CMK (cell line): ENCODE results near the gene FRA10AC1.

Source experiments
- DNase-seq: peaks from one replicate; pipeline ENCODE4 v3.0.0-alpha.2; 2010; ENCODE audit warnings: low read depth

FRA10AC1 gene, protein sequence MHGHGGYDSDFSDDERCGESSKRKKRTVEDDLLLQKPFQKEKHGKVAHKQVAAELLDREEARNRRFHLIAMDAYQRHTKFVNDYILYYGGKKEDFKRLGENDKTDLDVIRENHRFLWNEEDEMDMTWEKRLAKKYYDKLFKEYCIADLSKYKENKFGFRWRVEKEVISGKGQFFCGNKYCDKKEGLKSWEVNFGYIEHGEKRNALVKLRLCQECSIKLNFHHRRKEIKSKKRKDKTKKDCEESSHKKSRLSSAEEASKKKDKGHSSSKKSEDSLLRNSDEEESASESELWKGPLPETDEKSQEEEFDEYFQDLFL

DNA sequence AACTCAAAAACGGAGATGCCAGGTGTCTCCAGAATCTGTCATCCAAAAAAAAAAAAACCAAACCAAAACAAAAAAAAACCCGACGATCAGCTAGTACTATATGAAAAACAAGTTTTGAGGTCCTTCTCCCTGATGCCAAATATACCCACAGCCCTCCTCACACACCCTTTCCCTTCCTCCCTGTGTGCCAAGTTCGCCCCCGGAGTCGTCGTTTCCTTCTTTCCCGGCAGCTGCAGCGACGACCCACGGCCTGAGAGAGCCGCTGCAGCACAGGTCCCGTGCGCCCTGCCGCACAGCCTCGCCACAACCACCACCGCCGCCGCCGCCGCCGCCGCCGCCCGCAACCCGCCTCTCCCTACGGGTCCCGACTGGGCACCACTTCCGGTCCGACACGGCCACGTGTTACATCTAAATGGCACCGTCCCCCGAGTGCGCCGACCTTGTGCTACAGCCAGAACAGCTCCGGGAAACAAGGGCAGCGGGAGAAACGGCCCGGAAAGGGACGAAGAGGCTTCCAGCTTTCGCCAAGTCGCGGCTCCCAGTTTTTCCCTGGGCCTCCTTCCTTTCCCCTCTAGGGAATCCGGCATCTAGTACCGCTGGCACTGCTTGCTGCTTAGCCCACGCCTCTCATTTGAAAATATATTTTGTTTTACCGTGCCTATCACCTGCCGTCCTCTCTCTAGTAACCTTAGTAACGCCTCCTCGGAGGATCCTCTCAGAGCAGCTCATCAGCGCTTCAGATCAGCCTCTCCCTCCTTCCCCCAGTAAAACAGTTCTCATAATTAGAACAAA is at the start of gene FRA10AC1:
Gene FRA10AC1, minus strand, starts transcription at position 383 of the 792 bp plus-strand sequence. CDS start 2,486 bp downstream, outside the sequence.
- DNase-seq, result peak; percentile 83

DNA sequence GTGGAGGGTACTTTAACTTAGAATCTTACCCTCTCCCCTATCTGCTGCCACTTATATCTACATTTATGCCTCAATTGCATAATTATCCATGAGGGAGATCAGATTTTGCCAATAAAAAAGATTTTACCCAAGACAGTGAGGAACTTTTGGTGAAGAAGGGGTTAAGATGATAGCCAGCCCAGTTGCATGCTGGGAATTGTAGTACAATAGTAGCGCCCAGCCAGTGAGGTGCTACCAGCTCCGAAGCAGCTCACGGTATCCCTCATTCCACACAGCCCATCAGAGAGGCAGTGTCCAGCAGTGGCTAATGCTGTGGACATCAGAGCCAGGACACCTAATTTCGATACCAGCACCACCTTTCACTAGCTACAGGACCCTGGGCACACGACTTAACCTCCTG is 49.4 kb upstream of the FRA10AC1 start:
- DNase-seq, result no peak

DNA sequence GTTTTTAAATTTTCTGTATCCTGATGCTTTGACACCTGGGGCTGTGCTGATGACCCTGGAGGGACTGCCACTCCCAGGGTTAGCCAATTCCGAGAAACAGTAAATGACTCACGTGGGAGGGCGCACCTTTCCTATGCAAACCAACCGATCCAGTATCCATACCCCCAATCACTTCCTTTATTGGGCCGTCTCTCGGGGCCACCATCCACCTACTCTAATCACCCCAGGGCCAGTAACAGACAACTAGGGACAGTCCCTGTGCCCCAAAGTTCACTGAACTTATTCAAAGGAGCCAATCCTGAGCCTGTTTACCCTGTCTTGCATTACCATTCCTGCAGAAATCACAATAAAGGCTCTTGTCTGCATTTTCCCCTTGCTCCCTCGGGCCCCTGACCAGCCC is 48.7 kb upstream of the FRA10AC1 start:
- DNase-seq, result no peak

DNA sequence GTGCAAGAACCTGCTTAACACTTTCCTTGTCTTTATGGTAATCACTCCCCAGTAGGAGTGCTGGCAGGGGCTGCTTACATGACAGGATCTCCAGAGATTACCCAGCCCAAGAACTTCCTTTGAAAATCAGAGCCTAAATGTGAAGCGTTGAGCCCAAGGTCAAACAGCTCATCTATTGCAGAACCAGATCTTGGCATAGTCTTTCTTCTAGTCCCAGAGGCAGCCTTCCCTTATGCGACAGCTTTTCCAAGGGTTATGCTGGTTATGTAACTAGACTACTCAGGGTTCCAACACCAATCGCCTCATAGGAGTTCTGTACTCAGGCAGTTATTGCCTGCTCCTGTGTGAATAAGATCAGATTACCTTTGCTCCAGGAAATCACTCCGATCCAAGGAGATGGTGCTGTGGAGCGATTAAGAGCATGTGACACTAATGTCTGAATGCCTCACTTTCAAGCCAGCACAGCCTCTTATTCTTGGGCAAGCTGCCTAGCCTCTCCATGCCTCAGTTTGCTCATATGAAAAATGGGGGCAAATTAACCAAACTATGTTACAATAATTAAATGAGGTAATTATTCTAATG is 46.9 kb upstream of the FRA10AC1 start:
- DNase-seq, result no peak

DNA sequence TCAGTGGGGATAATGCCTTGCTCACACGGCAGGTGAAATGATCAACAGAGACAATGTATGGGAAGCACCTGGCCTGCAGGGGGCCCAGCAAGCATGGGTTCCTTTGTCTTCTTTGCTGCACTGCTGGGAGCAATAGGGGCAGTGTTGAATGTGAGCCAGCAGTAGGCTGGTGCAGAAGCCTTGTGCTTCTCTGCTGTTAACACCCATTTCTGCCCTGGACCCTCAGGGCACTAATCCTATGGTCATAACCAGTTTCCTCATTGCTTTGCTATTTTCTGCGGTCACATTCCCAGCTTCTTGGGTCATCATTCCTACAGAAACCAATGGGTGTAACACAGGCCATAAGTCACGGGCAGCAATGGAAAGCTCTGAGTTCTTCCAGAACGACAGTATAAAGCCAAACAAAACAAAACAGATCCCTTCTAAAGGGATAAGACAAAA is 44.5 kb upstream of the FRA10AC1 start:
- DNase-seq, result no peak

DNA sequence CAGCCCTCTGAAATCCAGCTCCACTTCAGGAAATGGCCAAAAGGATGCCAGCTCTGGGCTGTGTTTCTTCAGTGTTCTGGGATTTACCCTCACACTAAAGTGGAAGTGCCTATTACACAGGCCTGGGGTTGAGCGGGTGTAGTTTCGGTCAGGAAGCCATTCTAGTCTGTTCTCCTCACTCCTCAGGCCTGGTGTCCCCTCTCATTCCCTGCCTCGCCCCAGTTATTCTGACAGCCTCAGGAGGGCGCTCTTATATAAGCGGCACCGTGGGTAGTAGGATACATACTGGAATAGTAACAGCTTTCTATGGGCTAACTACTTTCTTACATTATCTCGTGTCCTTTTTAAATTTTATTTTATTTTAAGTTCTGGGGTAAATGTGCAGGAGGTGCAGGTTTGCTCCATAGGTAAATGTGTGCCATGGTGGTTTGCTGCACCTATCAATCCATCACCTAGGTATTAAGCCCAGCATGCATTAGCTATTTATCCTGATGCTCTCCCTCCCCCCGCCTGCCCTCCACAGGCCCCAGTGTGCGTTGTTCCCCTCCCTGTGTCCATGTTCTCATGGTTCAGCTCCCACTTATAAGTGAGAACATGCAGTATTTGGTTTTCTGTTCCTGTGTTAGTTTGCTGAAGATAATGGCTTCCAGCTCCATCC is 43.1 kb upstream of the FRA10AC1 start:
- DNase-seq, result no peak

DNA sequence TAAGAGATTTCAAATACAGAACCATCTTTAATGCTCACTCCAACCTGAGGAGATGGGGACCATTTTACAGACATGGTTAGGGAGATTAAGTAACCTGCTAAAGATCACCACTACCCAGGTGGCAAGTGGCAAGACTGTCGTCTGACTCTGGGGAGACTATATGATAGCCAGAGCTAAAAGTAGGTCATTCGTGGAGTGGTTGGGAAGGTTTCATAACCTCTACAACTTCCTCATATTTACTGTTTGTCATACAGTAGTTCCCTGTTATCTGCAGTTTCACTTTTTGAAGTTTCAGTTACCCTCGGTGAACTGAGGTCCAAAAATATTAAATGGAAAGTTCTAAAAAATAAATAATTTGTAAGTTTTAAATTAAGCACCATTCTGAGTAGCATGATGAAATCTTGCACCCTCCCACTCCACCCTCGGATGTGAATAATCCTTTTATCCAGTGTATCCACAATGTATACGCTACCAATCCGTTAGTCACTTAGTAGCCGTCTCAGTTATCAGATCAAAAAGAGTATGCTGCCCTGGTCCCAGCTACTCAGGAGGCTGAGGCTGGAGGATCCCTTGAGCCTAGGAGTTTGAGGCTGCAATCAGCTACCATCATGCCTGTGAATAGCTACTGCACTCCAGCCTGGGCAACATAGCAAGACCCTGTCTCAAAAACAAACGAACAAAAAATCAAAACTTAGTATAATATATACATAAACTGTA is 40.4 kb upstream of the FRA10AC1 start:
- no peak for DNase-seq

DNA sequence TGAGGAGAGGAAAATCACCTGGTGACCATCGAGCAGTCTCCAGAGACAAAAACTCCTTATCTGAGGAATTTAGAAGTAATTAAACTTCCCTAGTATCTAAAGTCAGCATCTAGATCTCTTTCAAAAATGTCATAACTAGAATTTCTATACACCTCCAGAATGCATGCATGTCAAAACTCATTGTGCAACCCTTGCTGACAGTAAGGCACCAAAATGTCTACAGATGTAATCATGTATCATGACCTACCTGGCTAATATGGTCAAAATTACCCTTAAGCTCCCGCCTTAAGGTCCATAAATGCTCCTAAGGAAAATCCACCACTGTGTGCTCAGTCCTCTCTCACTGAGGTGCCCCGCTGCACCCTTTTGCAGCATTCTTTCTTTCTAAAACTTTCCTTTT is 39.0 kb upstream of the FRA10AC1 start:
- no peak for DNase-seq

DNA sequence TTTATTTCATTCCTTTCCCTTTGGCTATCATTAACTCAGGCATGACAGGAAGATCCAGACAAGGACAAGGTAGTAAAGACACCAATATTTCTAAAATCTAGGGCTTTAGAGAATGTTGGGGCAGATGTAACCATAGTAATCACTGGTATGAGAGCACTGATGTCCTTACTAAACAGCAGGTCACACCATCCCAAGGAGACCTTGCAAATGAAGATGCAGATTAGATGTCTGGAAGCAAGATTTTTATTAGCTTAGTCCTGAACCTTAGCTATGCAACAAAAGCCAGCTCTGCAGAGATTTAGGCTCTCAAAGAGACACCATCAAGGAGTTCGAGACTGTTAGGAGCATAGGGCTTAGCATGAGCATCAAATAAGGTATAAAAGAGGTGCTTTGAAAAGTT is 23.6 kb upstream of the FRA10AC1 start:
- DNase-seq, result no peak

DNA sequence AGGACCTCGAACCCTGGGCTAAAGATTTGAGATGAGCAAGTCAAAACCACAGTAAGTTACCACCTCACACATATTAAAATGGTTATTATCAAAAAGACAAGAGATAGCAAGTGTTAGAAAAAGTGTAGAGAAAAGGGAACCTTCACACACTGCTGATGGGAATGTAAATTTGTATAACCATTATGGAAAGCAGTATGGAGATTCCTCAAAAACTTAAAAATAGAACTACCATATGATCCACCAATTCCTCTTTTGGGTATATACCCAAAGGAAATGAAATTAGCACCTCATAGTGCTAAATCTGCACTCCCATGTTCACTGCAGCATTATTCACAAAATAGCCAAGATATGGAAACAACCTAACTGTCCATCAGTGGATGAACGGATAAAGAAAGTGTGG is 20.8 kb upstream of the FRA10AC1 start:
- DNase-seq, result no peak

DNA sequence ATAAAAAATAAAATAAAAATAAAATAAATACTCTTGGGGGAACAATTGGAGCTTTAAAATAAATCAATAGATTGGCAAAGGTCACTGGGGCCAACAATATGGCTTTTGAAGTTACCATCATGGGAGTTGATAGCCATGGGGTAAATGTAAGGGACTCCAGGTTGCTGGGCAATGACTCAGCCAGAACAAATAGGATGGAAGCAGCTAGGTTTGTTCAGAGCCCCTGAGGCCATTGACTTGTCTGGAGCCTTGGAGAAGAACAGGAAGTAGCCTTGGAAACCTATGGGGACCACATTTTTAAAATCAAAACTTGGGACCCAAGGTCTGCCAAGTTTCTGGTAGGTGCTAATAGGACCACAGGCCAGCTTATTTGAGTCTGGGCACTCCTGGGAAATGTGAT is 20.2 kb upstream of the FRA10AC1 start:
- DNase-seq, result no peak

DNA sequence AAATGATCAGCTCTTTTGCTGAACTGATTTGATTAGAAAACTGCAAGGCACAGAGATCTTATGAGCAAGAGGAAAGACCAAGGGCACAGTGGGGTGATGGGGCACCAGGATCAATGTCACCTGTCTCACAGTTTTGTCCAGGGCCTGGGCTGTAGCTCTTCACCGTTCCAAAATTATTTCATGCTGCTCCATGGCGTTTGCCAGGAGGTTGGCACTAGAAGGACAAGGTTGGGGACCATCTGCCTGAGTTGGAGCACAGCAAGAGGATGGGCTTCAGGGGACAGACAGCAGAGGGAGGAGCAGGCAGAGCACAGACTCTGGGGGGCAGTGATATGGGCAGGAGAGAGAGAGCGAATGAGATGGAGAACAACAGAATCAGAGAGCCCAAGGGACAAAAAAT is 17.5 kb upstream of the FRA10AC1 start:
- no peak for DNase-seq

DNA sequence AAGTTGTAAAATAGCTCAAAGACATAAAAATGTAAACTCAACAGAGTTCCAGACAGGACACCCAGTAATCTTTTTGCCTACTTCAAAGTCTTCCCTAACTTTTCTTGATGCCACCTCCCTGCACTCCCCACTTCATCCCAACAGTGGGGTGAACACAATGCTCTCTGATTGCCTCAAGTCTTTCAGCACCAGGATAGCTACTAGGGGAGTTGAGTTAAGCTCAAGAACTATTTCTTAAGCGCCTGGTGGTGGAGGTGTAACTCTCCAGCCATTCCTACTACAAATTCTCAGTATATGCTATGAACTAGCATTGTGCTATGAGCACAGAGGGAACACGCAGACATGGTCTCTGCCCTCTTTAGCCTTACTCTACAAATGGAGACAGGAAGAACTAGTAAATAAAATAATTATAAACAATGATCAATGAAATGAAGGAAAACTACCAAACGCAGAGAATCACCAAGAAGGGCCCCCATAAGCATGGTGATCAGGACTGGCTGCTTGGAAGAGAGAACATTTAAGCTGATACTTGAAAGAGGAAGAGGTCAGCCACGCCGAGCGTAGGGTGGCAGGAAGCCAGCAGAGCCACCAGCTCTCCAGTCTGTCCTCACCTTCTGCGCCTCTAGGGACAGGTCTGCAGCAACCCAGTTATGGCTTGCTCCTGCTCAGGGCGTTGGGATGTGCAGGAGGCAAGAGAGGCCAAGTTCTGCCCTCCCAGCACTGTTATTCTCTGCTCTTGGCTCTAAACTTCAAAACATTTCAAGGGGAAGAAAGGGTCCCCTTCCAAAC is 16.7 kb upstream of the FRA10AC1 start:
- DNase-seq, result peak; percentile 8

DNA sequence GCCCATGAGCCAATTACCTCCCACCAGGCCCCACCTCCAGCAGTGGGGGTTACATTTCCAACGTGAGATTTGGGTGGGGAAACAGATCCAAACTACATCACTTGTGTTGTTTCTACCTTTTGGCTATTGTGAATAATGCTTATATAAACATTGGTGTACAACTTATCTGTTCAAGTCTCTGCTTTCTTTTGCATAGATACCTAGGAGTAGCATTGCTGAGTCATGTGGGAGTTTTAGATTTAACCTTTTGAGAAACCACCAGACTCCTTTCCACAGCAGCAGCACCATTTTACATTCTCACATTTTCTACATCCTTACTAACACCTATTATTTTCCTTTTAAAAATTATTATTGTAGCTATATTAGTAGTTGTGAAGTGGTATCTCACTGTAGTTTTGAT is 14.4 kb upstream of the FRA10AC1 start:
- no peak for DNase-seq

DNA sequence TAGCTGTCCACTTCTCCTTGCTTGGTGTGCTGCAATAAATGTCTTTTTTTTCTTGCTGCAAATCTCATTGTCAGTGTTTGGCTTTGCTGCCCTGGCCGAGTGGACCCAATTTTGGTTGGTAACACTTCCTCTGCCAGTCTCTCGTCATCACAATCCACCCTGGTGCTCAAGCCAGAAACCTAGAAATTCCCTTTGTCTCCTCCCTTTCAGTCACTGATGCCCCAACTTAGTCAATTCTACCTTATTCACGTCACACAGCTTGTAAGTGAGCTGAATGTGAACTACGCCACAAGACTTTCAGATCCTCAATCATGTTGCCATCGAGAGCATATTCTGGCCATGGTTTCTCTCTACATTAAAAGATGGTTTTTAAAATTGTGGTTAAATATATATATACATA is 13.0 kb upstream of the FRA10AC1 start:
- DNase-seq, result no peak

DNA sequence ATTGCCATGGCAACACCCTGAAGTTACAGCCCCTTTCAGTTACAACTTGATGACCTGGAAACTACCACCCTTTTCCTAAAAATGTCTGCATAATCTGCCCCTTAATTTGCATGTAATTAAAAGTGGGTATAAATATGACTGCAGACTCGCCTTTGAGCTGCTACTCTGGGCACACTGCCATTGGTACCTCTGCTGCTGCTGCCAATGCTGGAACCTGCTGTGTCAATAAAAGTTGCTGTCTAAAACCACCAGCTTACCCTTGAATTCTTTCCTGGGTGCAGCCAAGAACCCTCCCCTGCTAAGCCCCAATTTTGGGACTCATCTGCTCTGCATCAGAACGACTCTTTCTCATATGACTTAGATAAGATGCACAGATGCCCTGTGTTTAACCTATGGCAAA is 10.2 kb upstream of the FRA10AC1 start:
- DNase-seq, result no peak

DNA sequence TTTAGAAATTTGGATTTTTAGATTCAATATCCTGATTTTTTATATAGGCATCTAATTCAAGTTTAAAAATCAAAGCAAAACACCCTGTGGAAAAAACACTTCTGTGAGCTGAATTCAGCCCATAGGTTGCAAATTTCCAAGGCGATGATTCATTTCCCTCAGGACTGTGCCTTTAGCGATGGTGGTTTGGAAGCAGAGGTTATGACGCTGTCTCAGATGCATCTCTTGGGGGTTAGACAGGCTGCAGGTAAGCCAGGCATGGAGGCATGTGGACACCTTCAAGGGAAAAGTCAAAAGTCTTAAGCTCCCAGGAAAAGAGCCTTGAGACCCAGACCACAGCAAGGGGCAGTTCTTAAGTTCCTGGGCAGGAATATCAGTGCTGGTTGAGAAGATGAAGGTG is 9.5 kb upstream of the FRA10AC1 start:
- DNase-seq, result no peak

DNA sequence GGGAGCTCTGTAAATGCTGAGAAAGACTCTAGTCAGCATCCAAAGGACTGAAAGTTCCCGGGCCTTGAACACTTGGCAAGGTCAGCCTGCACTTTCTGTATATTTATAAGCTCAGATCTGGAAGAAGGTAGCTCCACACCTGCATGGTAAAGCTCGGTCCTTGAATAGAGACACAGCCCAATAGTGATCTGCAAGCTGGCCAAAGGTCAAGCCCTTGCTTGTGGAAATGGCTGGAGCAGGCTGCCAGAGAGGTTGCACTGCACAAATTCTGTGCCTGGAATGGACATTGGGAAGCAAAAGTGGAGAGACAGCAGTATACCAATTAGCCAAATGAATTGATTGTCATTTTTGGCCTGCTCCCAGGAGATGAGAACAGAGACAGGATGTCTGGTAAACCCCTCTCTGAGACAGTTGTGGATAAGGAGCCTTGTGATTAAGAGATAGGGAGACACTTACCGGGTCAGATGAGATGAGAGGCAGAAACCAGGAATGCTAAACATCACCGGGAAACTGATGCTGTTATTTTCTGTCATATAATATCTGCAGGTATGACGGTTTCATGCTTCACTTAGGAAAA is 8.0 kb upstream of the FRA10AC1 start:
- DNase-seq, result no peak

DNA sequence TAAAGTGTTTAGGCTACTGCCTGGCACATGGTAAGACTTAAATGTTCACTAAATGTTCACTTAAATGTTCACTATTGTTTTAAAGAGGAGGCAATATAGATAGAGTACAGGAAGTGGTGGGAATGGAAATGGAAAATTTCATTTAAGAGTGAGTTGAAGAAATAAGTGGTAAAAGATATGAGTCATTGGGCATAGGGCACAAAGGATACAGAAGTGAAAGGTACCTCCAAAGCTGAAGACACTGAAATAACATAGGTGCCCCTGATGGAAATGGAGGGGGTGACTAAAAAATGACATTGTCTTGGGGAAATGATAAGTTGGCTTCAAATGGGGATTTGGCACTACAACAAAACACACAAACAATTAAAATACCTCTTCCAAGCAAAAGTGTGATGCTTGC is 5.2 kb upstream of the FRA10AC1 start:
- DNase-seq, result no peak

DNA sequence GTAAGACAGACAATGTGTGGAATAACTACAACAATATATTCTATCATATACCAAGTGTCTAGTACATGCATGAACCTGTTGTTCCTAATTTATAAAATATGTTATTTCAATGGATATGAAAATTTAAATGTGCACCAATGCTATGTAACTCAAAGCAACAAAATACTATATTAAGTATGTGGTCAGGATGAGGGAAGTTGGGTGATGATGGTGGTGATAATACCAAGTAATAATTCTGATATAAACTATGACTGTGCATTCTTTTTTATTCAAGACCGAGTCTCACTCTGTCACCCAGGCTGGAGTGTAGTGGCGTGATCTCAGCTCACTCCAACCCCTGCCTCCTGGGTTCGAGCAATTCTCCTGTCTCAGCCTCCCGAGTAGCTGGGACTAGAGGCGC is 2.1 kb upstream of the FRA10AC1 start:
- DNase-seq, result no peak

DNA sequence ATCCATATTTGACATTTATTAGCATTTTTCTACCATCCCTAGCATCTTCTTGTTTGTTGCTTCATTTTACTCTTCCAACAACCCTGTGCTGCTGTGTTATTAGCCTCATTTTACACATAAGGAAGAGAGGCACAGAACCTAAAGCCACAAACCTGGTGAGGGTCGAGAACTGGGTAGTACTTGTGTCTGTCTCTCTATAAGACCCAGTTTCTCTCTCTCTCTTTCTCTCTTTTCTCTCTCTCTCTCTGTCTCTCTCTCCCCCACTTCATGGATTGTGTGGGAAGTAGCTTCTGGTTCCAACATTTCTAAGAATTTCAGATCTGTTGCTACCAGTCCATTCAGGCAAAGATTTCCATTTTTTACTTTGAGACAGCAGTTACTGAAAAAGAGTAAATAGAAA is 1.4 kb upstream of the FRA10AC1 start:
- DNase-seq, result no peak
